HG02943 (cell line): ENCODE results near the gene LILRB1.
"Not testable (repeated sequence)": the region's sequence is repeated elsewhere in the genome, so short reads cannot be mapped to it uniquely, and the experiment has no call there.

Experiments
- ATAC-seq: cut with Tn5 transposase; IDR thresholded peaks from one replicate; pipeline ENCODE4 v1.9.1; 2021; ENCODE audit warnings: mild to moderate bottlenecking, low read depth, moderate library complexity; ENCODE audit not compliant: unreplicated experiment

The LILRB1 gene

GRCh38 chr19:54624234-54624633 is 6.0 kb upstream of the LILRB1 start:
- ATAC-seq: not testable (repeated sequence)

- not testable (repeated sequence) for ATAC-seq
Measured at GRCh38 chr19:54624934-54625730, 5.2 kb upstream of the LILRB1 start.

GRCh38 chr19:54626757-54627156 is 3.5 kb upstream of the LILRB1 start:
- ATAC-seq: no peak

GRCh38 chr19:54627912-54628311 is 2.4 kb upstream of the LILRB1 start:
- ATAC-seq: not testable (repeated sequence)

- ATAC-seq: no peak
Measured at GRCh38 chr19:54630782-54631181, 498 bp downstream of the LILRB1 start.

- not testable (repeated sequence) for ATAC-seq
Measured at GRCh38 chr19:54631489-54632337, 1.4 kb downstream of the LILRB1 start.

GRCh38 chr19:54632517-54632916 is 2.2 kb downstream of the LILRB1 start:
- ATAC-seq: not testable (repeated sequence)

GRCh38 chr19:54633401-54633800 is 3.1 kb downstream of the LILRB1 start:
- ATAC-seq: no peak

GRCh38 chr19:54636081-54636480 is 5.8 kb downstream of the LILRB1 start:
- ATAC-seq: not testable (repeated sequence)

- ATAC-seq: no peak
Measured at GRCh38 chr19:54638683-54639082, 8.4 kb downstream of the LILRB1 start.

GRCh38 chr19:54642953-54643352 is 12.7 kb downstream of the LILRB1 start:
- not testable (repeated sequence) for ATAC-seq

- ATAC-seq: not testable (repeated sequence)
Measured at GRCh38 chr19:54643583-54643982, 13.3 kb downstream of the LILRB1 start.

- no peak for ATAC-seq
Measured at GRCh38 chr19:54644056-54644455, 13.8 kb downstream of the LILRB1 start.

GRCh38 chr19:54646331-54646841 is 16.1 kb downstream of the LILRB1 start:
- no peak for ATAC-seq

GRCh38 chr19:54648129-54648528 is 17.8 kb downstream of the LILRB1 start:
- ATAC-seq: no peak

GRCh38 chr19:54650108-54650655 is 19.9 kb downstream of the LILRB1 start:
- ATAC-seq: no peak

- no peak for ATAC-seq
Measured at GRCh38 chr19:54653181-54653809, 23.0 kb downstream of the LILRB1 start.

- ATAC-seq: no peak
Measured at GRCh38 chr19:54654447-54655321, 24.4 kb downstream of the LILRB1 start.

GRCh38 chr19:54659300-54659699 is 29.0 kb downstream of the LILRB1 start:
- ATAC-seq: no peak

- ATAC-seq: no peak
Measured at GRCh38 chr19:54660306-54660705, 30.0 kb downstream of the LILRB1 start.
